Measurements from ENCODE around the gene BRF1.

Gene BRF1

DNA sequence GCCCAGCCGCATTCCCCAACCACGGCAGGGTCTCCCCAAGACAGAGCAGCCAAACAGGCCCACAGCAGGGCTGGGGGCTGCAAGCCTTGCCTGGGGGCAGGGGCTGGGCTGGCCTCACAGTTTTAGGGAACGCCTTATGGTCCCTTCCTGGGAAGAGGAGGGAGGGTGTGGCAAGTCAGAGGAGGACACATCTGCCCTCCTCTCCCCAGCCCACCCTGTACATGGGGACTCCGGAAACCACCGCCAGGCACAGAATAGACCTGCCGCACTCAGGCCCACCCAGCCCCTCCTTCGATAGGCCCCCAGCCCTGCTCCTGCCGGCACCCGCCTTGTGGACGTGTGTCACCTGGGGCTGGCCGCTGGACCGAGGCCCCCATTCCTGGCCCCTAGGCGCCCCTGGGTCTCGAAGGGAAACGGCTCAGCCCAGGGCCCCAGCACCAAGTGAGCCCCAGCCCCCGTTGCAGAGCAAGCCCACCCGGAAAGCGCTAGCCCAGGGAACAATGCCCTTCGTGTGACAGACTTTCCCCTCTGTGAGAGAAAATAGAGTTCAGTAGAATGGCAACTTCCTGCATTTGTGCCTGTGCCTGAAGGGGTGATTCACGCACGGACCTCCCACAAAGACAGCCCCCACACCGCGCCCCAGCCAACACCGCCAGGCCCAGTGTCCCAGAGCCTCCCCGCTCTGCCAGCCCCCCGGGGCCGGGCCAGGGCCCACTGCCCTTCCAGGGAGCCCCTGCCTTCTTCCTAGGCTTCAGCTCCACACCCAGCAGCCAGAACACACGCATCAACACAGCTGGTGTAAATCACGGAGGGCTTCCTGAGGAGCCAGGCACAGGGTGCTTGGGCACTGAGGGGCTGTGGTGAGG lies 107.7 kb downstream of the BRF1 start:
- DNase-seq, result peak; percentile 46

DNA sequence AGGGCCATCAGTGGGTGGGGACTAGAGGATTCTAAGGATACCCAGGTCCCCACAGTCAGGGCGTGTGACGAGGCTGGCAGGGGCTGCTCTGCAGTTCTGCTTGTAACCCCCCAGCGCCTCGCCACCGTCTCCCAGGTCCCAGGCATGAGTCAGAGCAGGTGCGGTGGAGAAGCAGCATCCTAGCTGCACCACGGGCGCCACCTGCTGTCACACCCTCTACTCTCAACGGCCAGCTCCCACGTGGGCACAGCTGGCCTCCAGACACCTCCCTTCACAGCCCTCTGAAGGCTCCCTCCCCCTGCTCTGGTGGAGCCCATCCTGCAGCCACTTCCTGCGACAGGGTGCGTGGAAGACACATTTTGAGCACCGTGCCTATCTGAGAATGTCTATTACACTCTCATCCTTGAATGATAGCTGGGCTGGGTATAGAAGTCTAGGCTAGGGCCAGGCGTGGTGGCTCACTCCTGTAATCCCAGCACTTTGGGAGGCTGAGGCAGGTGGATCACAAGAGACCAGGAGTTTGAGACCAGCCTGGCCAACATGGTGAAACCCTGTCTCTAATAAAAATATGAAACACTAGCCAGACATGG lies 112.8 kb downstream of the BRF1 start:
- DNase-seq, result peak; percentile 36

DNA sequence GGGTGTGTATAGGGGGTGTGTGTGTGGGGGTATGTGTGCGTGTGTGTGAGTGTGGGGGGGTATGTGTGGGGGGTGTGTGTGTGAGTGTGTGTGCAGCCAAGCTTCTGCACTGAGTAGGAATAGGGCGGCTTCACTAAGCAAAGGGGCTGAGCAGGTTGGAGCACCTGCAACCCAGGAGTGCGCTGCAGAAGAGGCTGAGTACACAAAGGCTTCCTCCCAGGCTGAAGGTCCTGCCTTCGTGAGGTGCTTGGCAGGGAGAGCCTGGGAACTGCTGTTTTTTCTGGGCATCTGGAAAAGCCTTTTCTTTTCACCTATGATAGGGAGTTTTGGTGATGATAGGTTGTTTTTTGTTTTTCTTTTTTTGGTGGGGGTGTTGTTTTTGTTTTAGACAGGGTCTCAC lies 113.7 kb downstream of the BRF1 start:
- no peak for DNase-seq

DNA sequence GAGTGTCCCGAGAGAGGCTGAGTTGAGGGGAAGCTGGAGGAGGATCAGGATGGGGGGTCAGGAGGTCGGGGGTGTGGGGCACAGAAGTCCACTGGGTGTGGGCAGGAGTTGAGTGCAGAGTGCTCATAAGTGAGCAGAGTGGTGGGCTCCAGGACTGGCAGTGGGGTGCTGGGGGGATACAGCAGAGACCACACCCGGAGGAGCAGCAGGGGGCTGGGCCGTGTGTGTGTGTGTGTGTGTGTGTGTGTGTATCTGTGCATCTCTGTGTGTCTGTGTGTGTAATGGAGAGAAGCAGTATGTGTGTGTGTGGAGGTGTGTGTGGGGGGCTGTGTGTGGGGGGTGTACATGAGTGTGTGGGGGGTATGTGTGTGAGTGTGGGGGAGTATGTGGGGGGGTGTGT lies 114.8 kb downstream of the BRF1 start:
- no peak for DNase-seq

DNA sequence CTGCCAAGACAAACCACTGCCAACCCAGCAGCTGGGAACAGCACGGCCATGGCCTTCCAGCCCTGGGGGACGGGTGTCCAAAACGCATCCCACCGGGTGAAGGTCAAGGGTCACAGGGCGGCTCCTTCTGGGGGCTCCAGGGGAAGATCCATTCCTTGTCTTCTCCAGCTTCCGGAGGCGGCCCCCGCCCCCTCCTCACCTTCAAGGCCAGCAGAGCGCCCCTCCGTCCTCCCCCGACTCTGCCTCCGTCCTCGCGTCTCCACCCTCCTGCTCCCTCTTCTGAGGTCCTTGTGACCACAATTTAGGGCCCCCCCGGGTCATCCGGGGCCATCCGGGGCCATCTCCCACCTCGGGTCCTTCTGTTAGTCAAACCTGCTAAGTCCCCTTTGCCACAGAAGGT lies 115.8 kb downstream of the BRF1 start:
- no peak for DNase-seq

DNA sequence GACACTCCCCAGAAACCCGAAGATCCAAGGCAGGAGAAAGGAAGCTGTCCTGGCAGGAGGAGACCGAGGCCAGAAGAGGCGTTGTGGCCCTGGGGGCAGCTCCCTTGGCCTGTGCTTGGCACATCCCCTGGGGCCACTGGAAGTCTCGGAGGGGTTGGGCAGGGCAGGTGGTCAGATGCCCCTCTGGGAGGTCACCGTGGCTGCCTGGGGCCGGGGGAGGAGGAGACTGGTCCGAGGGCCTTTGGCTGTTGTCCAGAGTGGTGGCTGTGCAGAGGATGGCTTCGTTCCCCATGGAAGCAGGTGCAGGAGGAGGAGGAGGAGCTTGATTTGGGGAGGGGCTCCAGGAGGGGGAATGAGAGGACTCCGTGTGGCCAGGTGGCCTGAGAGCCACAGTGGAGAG lies 116.3 kb downstream of the BRF1 start:
- DNase-seq, result no peak

DNA sequence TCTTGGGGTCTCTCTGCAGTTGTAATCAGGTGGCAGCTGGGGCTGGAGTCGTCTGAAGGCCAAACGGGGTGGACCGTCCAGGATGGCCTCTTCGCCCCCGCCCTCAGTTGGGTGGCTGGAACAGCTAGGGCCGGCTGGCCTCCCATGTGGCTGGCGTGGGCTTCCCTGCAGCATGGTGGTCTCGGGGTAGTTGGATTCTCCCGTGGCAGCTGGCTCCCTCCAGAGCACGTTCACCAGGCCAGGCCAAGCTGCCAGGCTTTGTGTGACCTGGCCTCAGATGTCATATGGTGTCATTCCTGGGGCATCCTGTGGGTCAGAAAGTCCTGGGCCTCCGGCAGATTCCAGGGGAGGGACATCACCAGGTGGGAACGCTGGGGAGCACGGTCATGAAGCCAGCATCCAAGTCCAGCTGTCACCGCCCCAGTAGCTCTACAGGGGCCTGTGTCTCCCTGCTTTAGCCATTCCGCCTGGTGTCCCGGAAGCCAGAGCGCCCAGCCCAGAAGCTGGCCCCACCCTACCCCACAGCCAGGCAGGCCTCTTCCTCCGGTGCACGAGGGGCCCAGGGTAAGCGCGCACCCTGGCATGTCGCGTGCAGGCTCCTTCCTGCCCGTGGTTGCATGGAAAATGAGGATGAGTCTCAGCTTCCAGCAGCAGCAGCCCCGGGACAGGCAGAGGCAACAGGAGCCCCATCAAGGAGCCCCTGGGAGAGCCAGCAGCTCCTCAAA lies 118.3 kb downstream of the BRF1 start:
- peak; percentile 42 for DNase-seq

DNA sequence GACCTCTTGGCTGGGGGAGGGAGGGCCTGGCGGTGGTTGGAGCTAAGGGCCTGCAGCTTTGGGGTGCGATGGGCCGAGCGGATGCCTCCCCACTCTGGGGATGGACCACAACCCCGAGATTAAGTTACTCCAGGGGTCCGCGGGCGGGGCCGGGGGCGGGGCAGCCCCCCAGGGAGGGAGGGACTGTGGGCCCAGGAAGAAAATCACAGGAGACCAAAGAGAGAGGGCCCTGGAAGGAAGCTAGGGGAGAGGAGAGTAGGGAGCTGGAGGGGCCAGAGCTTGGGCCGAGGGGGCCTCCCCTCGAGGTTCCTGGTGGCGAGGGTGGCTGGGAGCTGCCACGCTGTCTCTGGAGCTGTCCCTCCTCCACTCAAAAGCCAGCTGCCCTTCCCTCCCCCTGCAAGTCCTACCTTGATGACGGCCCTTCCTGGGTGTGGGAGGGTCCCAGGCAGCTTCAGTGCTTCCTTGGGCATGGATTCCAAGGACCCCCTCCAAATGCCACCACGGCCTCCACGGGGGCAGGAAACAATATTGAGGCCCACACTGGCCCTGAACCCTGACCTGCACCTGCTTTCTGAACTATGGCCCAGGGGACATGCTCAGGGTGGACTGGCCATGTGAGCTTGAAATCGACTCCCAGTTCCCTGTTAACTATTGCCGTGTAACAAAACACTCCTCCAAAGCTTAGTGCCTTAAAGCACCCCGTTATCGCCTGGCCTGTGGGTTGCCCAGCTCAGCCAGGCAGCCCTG lies 119.1 kb downstream of the BRF1 start:
- DNase-seq, result no peak

DNA sequence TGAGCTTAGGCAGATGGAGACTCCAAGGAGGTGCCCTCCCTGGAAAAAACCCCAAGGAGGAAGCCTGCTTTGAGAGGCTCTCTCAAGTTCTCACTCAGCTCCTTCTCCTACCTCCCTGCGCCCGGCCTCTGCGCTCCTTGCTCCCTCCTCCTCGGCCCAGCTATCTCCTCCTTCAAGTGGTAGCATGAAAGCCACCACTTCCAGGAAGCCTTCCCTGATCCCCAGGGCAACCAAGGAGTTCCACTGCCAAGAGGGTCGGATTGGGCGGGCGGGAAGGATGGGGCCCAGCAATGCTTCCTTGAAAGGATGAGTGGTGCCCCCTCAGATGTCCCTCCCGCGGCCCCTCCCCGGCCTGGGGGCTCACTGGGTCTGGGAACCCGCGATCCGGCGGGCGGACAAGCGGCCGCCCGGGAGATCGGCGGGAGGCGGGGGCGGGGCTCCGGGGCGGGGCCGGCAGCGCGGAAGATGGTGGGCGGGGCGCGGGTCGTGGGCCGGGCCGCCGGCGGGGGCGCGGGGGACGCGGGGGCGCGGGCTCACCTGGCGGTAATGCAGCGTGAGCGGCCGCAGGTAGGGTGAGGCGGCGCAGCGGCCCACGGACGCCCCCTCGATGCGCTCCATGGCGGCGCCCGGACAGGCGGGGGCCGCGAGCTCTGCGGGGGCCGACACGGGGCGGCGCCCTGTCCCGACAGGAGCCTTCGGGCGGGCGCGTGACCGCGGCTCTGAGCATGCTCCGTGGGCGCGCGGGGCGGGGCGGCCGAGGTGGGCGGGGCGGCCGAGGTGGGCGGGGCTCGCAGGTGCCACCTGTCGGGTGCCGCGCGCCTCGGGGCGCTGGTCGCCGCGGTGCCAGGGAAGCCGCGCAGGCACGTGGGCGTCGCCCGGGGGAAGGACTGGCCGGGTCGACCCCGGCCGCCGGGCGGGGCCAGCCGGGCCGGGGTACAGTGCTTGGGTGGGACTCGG lies 119.9 kb downstream of the BRF1 start, which contains the start of gene NUDT14:
TSS of gene NUDT14 (minus strand) at position 721 of the 957 bp plus-strand sequence. CDS start at position 618, 103 bp downstream.
- peak; percentile 87 for DNase-seq

DNA sequence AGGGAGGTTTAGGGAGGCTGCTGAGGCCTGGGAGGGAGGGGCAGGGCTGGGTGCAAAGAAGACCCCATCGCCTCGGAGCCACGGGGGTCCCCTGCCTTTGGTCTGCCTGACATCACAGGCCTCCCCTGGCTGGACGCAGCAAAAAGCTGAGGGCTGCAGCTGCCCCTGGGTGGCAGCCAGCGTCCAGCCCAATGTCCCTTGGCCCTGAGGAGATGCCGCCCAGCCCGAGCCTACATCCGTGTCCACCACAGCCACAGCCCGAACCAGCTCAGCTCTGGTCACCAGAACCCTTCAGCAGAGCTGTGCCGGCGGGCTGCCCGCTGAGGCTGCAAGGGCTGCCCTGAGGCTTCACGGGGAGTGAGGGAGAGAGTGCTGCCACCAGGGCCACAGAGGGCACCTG lies 121.6 kb downstream of the BRF1 start:
- no peak for DNase-seq

DNA sequence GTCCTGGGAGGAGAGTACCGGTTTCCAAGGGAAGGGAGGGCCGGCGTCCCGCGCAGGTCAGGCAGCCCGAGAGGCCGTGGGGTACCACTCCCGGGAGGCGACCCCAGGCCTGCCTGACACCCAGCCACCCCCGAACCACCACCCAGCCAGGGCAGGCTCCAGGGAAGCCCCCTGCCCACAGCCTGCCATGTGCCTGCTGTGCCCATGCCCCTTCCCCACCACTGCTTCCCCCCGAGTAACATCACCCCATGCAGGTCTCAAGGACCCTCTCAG lies 122.0 kb downstream of the BRF1 start:
- no peak for DNase-seq

DNA sequence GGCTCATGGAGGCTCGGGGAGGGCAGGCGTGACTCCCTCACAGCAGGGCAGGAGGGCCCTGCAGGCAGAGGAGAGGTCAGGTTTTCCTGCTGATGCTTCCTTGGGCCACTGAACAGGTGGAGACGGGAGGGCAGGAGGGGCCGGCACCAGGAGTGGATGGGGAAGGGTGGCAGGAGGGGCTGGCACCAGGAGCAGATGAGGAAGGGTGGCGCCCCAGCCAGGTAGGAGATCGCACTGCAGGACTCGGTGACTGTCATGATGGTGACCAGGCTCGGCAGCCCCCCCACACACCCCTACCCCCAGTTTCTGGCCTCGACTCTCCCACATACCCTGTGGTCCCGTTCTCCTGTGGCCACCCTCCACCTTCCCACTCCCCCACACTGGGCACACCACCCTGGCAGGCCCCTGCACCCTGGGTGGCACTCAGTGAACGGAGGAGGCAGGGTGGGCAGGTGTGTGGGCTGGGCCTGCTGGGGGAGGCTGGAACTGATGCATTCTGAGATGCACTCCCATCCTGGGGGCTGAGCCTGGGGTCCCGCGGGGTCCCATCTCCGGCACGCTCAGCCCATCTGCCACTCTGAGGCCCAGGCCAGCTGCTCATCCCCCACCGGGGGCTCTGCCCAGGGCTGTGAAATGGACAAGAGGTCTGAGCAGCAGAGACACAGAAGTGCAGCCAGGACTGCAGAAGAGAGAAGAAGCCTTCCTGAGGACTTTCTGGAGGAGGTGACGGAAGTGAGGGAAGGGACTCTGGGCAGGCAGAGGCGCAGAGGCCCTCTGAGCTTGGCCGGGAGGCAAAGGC lies 122.5 kb downstream of the BRF1 start:
- no peak for DNase-seq

DNA sequence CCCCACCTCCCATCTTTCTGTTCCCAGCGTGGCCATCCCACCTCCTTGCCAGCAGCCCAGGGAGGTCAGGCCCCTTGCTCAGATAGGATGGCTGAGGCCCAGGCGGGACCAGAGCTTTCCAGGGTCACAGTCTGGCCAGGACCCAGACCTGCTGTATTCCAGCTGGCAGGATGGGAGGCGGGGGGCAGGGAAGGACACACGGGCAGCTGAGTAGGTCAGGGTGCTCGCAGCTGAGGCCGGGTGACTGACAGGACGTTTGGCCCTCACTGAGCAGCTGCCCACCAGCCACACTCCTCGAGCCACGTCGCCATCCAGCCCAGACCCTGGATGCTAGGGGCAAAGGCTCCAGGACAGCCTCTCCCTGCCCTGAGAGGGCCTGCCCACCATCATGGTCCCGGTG lies 123.7 kb downstream of the BRF1 start:
- no peak for DNase-seq

DNA sequence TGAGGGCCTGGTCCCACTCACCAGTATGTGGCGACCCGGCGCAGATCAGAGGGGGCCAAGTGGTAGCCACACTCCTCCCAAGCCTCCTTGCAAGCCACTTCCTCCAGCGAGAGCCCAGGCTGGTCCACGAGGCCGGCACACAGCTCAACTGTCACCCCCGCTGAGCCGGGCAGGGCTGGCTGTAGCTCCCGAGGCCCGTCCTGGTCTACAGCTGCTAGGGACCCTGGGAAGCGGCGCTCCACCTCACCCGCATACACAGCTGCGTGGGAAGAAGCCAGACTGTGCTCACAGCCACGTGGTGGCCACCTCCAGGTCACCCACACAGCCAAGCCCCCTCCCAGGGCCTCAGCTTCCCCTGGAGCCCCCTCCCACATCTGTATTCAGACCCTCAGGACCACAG lies 124.3 kb downstream of the BRF1 start:
- no peak for DNase-seq

DNA sequence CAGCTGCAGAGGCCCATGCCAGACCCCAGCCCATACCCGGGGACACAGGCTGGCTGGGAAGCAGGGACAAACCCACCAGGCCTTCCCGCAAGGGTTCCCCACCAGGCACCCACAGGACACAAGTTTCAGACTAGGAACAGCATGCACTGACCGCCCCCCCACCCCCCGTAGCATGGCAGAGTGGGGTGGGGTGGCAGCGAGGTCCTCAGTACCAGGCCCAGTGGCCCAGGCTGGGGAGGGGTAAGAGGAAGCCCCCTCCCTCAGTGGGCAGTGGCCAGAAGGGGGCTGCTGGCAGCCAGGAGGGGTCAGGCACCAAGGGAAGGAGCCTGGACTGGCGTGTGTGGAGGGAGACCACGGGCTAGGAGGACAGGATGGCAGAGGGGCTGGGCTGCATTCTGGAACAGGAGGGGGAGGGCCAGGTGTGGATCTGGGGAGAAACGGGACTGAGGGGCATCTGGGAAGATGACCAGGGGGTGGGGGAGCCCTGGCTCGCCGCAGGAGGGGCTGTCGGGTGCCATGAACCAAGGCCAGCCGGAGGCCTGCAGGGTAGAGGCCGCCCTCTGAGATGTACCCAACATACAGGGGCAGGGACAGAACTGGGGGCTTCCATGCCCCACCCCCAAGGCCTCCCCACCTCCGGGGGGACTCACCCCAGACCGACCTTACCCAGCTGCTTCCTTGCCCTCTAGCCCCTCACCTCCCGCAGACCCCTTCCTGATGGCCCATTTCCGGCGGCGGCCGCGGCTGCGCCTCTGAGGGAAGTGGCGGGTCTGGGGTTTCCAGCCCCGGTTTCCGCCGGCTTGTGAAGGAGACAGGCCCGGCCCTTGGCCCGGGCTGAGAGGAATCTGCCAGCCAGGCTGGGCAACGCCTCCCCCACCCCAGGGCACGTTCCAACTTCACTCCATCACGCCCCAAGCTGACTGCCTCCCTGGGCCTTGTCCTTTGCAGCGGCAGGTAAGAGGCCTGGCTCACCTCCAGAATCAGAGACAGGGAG lies 126.6 kb downstream of the BRF1 start:
- peak; percentile 54 for DNase-seq

DNA sequence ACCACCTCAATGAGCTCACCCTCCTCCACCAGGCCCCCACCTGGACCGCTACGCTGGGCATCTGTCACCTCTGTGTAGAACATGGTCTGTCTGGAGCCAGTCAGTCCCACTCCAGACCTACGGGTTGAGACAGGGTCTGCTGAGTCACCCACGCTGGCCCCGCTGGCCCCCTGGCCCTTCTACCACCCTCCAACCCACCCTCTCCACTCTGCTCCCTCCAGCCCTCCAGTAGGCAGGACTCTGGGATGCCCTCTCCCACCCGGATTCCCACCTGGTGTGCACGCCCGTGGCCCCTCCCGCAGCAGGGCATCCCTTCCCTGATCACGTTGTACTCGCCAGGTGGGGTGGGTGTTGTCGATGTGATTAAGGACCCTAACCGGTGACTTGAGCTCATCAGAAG lies 127.7 kb downstream of the BRF1 start:
- DNase-seq, result no peak

DNA sequence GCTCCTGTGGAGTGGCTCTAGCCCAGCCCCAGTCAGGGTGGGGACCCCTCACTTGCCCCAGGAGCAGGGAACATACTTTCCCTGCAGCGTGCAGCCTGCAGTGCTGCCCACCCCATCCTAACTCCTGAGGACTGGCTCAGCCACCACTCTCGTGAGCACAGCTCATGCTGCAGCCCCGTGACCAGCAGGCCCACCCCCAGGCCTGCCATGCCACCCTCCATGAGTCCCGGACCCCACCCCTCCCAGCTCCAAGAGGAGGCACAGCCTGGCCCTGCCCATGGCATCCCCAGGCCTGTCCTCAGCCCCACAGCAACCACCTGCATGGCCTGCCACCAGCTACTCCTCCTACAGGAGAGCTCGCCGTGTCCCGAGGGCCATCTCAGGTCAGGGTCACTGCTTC lies 128.3 kb downstream of the BRF1 start:
- no peak for DNase-seq

DNA sequence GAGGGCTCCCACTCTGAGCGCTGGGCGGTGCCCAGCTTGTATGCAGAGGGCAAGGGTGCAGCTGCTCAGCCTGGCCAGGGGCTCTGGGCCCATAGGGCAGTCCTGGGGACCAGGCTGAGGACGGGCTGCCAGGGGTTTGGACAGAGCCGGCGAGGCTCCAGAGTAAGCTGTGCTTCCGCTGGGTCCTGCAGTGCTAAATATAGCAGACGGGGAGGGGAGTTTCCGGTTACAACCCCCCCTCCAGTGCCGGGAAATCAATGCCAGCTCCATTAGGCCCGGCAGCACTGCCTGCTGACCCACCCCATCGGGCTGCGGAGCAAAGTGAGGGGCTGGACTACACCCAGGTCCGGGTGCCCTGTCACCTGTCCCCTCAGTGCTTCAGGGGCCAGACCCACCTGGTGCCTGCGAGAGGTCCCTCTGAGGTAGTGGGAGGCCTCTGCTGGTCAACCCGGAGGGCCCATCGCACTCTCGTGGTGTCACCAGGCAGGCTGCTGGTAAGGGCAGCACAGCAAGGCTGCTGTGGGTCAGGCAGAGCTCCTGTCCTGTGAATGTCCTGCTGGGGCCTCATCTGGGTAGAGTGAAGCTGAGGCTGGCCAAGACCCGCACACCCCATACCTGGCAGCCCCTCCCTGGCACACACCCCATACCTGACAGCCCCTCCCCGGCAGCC lies 129.7 kb downstream of the BRF1 start:
- DNase-seq, result peak; percentile 17

Measured in CD4-positive, alpha-beta T cell treated with Interleukin-6 for 4 hours (primary cell).